Measurements from ENCODE around the gene XXYLT1. TPM values are rescaled to one million over a fixed set of nuclear protein-coding genes. Genes with fewer than 3 reads are reported as not detected.

XXYLT1 gene
- total RNA-seq, 1 experiment from 2014 or later = 10.9 TPM

DNA sequence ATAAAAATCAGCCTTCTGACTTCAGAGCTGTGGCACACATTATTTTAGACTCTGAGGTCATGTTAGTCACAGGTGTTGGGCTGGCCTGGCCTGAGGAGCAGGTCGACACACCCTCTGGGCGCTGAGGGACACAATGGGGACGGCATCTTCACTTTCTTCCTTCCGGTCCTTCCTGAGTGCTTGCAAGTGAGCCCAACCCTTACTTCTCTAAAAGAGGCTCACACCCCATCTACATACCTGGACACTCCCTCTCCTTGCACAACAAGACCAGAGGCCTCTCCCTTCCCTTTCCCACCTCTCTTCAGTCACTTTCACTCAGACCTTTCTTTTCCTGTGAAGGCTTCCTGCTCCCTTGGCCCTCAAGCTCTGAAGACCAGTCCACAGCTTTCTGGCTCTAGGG, 85.4 kb downstream of the XXYLT1 start:
- ATAC-seq = peak; percentile 27; the same call in 1 of the 2 replicates
- H3K4me3 ChIP-seq (replicated peaks in 1 of 2; ENCODE audit: low read depth in 1 of 2, low read length in 2 of 2) = no peak overlapping the region
- DNase-seq (ENCODE audit: low read depth, low spot score) = no peak
- H3K4me1 ChIP-seq (ENCODE audit: control insufficient read depth in 1 of 2, insufficient read depth in 2 of 2, low read length in 2 of 2) = peaks cover 6 to 20% of the 10 kb centered on the region in 2 experiments
- ChIA-PET POLR2A (interaction anchor here (0.6 kb wide), 1 partner anchor 67 kb away, joined by 4 read pairs; no protein-coding TSS in a partner anchor), RAD21 (ENCODE audit: low non-redundant PET in 1 of 2, low total read pairs in 2 of 2, uncharacterized antibody in 2 of 2, unreplicated experiment in 2 of 2) (no interaction called here), CTCF (no interaction called here)
- no peaks in the 10 kb centered on the region for H3K27me3 ChIP-seq (ENCODE audit: insufficient read depth, low read length)
- H3K9me3 ChIP-seq (ENCODE audit: control insufficient read depth in 1 of 2, insufficient read depth in 1 of 2, low read depth in 1 of 2, low read length in 2 of 2) = peaks cover 0 to 2% of the 10 kb centered on the region in 2 experiments; a peak in 1 of 4 replicates
- intact Hi-C loops (cut with micrococcal nuclease) = no loop called here
- H3K9ac ChIP-seq (ENCODE audit: low read length) = no peak overlapping the region
- H4K20me1 ChIP-seq (ENCODE audit: insufficient read depth) = no peaks in the 10 kb centered on the region
- H2AFZ ChIP-seq (ENCODE audit: low read depth, low read length, poor library complexity, severe bottlenecking) = no peak overlapping the region
- BruUV-seq (replicated peaks) = no TSS peak
- no peaks in the 10 kb centered on the region for H3K9me2 ChIP-seq (ENCODE audit: insufficient read depth)
- no peaks in the 10 kb centered on the region for H3K79me2 ChIP-seq (ENCODE audit: insufficient read depth, low read length)
- 0 out of 2 replicates have a peak, but pooled peaks have one; percentile 11 for TF ChIP-seq CBX3 (IDR thresholded peaks at IDR 0.05; ENCODE audit: low read depth)
- TF ChIP-seq YY1 (IDR thresholded peaks at IDR 0.05; ENCODE audit: extremely low read depth, insufficient replicate concordance, low read depth, low read length) = no peak
- no peak overlapping the region for H3K27ac ChIP-seq (ENCODE audit: low read depth, low read length)
- H3K4me2 ChIP-seq (ENCODE audit: low read length) = no peak overlapping the region
- no peaks in the 10 kb centered on the region for H3K36me3 ChIP-seq (ENCODE audit: control insufficient read depth in 1 of 2, insufficient read depth in 2 of 2, low read length in 2 of 2)

DNA sequence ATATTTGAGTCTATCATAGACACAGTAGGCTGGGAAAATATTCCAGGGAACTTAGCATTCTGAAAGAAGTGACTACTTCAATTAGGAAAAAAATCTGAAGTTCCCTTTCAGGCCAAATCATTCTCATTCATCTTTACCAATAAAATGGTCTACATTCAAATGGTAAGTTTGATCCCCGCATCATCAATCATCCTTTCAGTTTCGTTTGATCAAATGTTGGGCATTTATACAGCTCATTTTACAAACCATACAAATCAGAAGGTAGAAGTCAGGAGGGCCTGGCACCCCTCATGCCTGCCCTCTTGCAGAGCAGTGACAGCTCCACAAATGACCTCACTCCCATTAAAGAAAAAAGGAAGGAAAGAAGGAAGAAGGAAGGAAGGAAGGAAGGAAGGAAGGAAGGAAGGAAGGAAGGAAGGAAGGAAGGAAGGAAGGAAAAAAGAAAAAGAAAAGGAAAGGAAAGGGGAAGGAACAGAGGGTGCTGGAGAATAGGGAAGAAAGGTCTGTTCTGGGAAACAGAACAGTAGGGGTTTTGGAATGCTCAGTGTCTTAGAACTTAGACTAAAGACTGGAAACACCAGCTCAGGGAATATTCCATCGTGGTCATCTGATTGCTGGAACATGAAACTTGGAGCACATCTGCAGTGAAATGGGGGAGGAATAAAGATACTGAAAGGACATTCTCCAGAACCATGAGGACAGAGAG, 86.1 kb downstream of the XXYLT1 start:
- Histone ChIP-seq H3K9ac (ENCODE audit: low read length) (no peak overlapping the region), H3K4me2 (ENCODE audit: low read length) (no peak overlapping the region)
- POLR2A ChIA-PET = no interaction called here

More for the DNA sequence above, 86.1 kb downstream of the XXYLT1 start:
- ChIA-PET CTCF (no interaction called here), RAD21 (ENCODE audit: low non-redundant PET in 1 of 2, low total read pairs in 2 of 2, uncharacterized antibody in 2 of 2, unreplicated experiment in 2 of 2) (no interaction called here)
- Histone ChIP-seq H2AFZ (ENCODE audit: low read depth, low read length, poor library complexity, severe bottlenecking) (no peak overlapping the region), H3K79me2 (ENCODE audit: insufficient read depth, low read length) (no peaks in the 10 kb centered on the region), H3K4me1 (ENCODE audit: control insufficient read depth in 1 of 2, insufficient read depth in 2 of 2, low read length in 2 of 2) (peaks cover 6 to 20% of the 10 kb centered on the region in 2 experiments), H3K36me3 (ENCODE audit: control insufficient read depth in 1 of 2, insufficient read depth in 2 of 2, low read length in 2 of 2) (no peaks in the 10 kb centered on the region), H3K9me2 (ENCODE audit: insufficient read depth) (no peaks in the 10 kb centered on the region), H3K27me3 (ENCODE audit: insufficient read depth, low read length) (no peaks in the 10 kb centered on the region), H3K9me3 (ENCODE audit: control insufficient read depth in 1 of 2, insufficient read depth in 1 of 2, low read depth in 1 of 2, low read length in 2 of 2) (no peaks in the 10 kb centered on the region), H3K27ac (ENCODE audit: low read depth, low read length) (no peak overlapping the region), H4K20me1 (ENCODE audit: insufficient read depth) (no peaks in the 10 kb centered on the region), H3K4me3 (replicated peaks in 1 of 2; ENCODE audit: low read depth in 1 of 2, low read length in 2 of 2) (no peak overlapping the region)
- TF ChIP-seq YY1 (IDR thresholded peaks at IDR 0.05; ENCODE audit: extremely low read depth, insufficient replicate concordance, low read depth, low read length) (no peak), SRF (IDR thresholded peaks at IDR 0.05; ENCODE audit: low read depth) (no peak), JUND (IDR thresholded peaks at IDR 0.05) (no peak), EZH2 (IDR thresholded peaks at IDR 0.05) (no peak), SIN3A (IDR thresholded peaks at IDR 0.05; ENCODE audit: low read depth) (no peak), EZH2phosphoT487 (IDR thresholded peaks at IDR 0.05; ENCODE audit: borderline replicate concordance) (no peak), ELF1 (IDR thresholded peaks at IDR 0.05; ENCODE audit: borderline replicate concordance, low read depth) (no peak), RAD21 (IDR thresholded peaks at IDR 0.05; ENCODE audit: low read depth) (no peak), ZFX (IDR thresholded peaks at IDR 0.05) (no peak), TCF7L2 (IDR thresholded peaks at IDR 0.05; ENCODE audit: borderline replicate concordance, extremely low read depth, insufficient read depth, insufficient read length) (no peak), EGR1 (IDR thresholded peaks at IDR 0.05; ENCODE audit: low read depth) (no peak)
- TF ChIP-seq, protein P1, sequence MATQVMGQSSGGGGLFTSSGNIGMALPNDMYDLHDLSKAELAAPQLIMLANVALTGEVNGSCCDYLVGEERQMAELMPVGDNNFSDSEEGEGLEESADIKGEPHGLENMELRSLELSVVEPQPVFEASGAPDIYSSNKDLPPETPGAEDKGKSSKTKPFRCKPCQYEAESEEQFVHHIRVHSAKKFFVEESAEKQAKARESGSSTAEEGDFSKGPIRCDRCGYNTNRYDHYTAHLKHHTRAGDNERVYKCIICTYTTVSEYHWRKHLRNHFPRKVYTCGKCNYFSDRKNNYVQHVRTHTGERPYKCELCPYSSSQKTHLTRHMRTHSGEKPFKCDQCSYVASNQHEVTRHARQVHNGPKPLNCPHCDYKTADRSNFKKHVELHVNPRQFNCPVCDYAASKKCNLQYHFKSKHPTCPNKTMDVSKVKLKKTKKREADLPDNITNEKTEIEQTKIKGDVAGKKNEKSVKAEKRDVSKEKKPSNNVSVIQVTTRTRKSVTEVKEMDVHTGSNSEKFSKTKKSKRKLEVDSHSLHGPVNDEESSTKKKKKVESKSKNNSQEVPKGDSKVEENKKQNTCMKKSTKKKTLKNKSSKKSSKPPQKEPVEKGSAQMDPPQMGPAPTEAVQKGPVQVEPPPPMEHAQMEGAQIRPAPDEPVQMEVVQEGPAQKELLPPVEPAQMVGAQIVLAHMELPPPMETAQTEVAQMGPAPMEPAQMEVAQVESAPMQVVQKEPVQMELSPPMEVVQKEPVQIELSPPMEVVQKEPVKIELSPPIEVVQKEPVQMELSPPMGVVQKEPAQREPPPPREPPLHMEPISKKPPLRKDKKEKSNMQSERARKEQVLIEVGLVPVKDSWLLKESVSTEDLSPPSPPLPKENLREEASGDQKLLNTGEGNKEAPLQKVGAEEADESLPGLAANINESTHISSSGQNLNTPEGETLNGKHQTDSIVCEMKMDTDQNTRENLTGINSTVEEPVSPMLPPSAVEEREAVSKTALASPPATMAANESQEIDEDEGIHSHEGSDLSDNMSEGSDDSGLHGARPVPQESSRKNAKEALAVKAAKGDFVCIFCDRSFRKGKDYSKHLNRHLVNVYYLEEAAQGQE (IDR thresholded peaks at IDR 0.05; ENCODE audit: low read depth) = no peak
- TF ChIP-seq, protein P2, sequence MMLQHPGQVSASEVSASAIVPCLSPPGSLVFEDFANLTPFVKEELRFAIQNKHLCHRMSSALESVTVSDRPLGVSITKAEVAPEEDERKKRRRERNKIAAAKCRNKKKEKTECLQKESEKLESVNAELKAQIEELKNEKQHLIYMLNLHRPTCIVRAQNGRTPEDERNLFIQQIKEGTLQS (IDR thresholded peaks at IDR 0.05) = no peak
- TF ChIP-seq, protein P3, sequence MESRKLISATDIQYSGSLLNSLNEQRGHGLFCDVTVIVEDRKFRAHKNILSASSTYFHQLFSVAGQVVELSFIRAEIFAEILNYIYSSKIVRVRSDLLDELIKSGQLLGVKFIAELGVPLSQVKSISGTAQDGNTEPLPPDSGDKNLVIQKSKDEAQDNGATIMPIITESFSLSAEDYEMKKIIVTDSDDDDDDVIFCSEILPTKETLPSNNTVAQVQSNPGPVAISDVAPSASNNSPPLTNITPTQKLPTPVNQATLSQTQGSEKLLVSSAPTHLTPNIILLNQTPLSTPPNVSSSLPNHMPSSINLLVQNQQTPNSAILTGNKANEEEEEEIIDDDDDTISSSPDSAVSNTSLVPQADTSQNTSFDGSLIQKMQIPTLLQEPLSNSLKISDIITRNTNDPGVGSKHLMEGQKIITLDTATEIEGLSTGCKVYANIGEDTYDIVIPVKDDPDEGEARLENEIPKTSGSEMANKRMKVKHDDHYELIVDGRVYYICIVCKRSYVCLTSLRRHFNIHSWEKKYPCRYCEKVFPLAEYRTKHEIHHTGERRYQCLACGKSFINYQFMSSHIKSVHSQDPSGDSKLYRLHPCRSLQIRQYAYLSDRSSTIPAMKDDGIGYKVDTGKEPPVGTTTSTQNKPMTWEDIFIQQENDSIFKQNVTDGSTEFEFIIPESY (IDR thresholded peaks at IDR 0.05; ENCODE audit: extremely low read depth, insufficient replicate concordance, low read length) = no peak
- intact Hi-C loops (cut with micrococcal nuclease) = no loop called here
- DNase-seq (ENCODE audit: low read depth, low spot score) (no peak), ATAC-seq (no peak)
- no TSS peak for BruUV-seq (replicated peaks)

All from HCT116 (cell line).